Hematopoietic multipotent progenitor cell treated with erythropoietin and hydrocortisone succinate and interleukin-3 and kit ligand, for 6 days (in vitro differentiated cells): ENCODE results near the gene CLIC5.
A peak's percentile ranks its signal among the peaks of the same experiment; 100 is the strongest.

ENCODE experiments used
- DNase-seq: peaks from one replicate; pipeline ENCODE4 v3.0.0-alpha.2; 2015

The CLIC5 gene

DNA sequence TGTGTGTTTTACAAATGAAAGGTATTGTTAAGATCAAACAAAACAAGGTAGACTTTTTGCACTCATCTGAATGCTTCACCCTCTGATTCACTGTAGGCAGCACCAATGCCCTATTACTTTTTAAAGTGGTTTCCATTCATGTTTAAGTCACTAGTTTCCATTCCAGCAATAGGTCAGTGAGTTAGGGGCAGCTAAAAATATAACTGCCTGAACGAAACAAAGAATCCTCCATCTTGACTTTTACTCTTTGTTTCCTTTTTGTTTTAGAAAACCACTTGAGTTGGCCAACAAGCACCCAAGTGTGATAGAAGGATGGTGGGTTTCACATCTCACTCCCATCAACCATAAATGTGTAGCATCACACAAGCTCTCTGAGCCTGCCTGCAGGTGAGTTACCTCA is 25.5 kb downstream of the CLIC5 start:
- DNase-seq, result no peak

DNA sequence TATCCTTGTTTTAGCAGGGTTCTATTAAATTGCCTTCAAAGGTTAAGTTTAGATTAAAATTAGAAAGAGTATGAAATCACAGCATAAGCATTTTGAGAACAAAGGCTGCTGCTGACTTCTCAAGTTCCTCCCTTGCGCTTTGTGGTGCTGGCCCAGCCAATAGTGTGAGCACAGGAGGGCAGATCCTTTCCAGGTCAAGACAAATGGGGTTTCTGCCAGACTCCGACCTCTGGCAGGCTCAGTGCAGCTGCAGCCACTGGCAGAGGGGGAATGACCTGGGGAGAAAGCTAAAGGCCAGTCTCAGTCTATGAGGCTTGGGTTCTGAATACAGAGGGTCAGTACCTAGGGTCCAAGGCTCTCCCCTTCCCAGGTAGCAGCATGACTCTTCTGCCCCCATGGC is 27.0 kb downstream of the CLIC5 start:
- no peak for DNase-seq

DNA sequence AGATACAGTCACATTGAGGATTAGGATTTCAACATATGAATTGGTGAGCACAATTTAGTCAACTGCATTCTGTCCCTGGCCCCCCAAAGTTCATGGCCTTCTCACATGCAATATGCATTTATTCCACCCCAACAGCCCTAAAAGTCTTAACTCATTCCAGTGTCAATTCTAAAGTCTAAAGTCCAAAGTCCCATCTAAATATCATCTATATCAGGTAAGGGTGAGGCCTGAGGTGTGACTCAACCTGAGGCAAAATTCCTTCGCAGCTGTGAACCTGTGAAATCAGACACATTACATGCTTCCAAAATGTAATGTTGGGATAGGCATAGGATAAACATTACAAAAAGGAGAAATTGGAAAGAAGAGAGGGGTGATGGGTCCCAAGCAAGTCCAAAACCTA is 27.8 kb downstream of the CLIC5 start:
- no peak for DNase-seq

DNA sequence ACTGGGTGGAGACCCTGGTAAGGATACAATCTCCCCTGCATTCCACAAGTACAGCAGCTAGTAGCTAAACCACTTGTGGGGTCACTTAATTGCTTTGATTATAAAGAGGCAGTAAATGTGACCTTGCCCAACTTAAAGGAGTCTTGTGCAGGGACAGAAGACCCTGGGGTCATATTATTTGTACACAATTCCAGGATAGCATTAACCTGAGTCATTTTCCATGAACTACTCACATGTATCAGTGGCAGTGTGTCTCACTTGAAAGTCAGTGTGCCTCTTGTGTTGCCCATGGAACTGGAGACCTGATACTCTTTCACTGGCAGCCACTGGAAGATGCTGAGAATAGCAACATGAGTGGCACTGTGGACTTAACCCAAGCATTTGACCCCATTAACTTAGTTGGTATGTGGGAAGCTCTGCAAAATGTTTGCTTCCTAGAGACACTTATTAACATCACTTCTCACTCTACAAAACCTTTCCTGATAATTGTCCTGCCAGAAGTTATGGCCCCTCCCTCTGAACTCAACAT is 28.9 kb downstream of the CLIC5 start:
- no peak for DNase-seq

DNA sequence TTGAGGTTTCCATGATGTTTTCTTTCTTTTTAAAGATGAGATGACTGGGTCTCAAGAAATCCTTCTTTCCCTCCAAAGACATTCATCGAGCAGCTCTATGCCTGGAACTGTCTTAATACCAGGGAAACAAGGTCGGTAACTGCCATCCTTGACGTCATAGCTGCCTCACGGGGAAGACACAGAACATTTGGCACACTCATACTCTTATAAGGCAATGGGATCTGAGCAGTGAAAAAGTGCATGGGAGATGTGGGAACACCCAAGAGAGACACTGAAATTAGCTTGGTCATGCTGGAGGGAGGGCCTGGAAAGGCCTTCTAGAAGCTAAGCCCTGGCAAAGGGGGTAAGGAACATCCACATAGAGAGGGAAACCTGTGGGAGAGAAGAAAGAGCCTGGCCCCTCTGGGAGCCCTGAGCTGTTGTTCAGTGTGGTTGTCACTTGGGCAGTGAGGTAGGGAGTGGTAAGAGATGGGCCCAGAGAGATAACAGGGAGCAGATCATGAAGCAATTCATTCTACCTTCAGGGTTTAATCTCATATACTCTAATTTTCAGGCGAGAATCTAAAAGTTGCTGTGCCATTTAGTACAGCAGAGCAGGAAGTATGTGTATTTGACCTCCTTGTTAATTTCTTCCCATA is 30.8 kb downstream of the CLIC5 start:
- DNase-seq, result peak; percentile 39

DNA sequence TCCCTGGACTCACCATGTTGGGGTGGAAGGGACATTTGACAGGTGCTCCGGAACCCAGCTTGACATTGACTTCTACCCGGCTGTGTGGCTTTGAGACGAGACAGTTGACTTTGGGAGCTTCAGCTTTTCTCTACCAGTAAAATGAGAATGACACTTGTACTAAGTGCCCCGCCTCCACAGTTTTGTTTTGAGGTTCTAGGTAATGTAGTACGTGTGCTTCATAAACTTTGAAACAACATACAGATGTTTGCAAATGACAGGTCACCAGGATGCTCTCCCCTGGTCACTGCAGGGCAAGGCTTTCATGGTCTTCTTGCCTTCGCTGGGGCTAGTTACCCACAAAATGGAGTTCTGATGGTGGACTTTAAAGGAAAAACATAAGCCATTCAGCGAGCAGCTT is 31.3 kb downstream of the CLIC5 start:
- no peak for DNase-seq

DNA sequence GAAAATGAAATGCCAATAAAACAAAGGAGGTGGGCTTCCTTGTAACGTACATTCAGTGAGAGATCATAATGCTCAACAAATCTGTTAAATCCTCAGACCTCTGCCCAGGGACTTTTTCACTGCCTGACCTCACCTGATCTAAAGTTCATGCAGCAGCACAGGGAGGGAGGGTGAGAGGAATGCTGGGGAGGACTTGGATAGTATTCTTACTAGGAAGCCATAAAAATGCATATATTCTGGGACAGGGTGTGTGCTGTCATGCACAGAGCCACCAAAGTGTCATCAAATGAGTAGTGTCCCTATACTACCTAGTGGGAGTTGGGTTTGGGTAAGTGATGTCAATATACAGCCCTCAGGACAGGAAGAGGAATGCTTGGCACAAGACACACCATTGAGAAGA is 32.6 kb downstream of the CLIC5 start:
- DNase-seq, result no peak

DNA sequence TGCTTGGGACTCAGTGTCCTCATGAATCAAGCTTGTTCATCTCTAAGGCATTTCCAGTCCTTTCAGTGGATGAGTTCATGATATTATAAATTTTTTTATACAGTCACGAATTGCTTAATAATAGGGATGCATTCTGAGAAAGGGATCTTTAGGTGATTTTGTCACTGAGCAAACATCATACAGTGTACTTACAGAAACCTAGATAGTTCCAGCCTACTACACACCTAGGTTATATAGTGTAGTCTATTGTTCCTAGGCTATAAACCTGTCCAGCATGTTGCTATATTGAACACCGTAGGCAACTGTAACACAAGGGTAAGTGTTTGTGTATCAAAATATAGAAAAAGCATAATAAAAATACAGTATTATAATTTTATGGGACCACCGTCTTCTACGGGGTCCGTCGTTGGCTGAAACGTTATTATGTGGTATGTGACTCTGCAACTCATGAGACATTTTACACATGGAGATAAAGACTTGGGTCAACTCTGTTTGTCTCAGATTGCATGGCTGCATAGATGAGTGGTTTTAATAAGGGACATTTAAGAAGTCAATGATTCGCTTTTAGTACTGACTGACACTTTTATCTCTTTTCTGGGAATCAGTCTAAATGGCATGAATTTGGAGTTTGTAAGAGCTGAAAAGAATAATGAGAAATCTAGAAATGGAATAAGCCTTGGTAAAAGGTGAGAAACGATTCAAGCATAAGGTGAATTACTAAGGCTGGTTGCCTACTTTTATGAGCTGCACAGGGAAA is 33.2 kb downstream of the CLIC5 start:
- peak; percentile 21 for DNase-seq

DNA sequence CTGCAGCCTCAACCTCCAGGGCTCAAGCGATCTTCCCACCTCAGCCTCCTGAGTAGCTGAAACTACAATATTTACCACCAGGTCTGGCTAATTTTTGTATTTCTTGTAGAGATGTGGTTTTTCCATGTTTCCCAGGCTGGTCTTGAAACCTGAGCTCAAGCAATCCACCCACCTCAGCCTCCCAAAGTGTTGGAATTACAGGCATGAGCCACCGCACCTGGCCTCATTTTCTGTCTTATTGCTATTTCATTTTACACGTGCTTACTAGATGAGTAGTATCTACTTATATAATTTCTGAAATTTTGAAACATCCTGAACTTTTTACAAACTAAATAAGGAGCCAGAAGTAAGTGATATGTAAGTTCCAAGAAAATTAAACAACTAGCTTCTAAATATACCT is 34.6 kb downstream of the CLIC5 start:
- no peak for DNase-seq

DNA sequence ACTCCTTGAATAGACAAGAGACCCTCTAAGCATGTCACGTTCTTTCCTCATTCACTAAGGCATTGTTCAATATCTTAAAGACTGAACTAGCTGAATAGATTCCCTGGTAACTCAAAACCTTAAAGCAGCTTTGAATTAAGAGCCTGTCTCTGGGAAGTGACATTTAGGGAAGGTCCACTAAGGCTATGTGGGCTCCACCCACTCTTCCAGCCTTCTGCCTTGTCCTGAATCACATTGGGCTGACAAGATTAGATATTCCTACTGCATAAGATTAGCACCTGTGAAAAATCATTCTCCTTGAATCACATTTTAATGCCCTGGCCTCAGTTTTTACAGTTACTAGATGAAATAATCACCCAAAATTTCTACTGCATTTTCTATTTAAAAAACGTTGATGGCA is 36.3 kb downstream of the CLIC5 start:
- peak; percentile 9 for DNase-seq

DNA sequence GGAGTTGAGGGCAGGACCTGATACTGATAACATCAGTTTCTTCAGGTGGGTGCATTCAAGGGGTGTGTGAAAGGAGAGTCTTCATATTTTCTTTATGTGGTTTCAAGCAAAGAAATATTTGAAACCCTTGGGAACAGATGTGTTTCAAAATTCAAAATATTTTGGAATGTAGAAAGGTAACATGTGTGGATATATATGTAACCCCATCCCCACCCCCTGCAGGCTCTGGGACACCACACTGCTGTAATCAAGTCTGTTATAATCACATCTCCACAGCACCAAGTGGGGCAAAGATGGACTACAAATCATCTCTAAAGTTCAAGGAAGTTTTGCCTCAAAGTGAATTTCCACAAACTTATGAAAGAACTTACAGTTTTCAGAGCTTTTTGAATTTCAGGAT is 41.1 kb downstream of the CLIC5 start:
- no peak for DNase-seq

DNA sequence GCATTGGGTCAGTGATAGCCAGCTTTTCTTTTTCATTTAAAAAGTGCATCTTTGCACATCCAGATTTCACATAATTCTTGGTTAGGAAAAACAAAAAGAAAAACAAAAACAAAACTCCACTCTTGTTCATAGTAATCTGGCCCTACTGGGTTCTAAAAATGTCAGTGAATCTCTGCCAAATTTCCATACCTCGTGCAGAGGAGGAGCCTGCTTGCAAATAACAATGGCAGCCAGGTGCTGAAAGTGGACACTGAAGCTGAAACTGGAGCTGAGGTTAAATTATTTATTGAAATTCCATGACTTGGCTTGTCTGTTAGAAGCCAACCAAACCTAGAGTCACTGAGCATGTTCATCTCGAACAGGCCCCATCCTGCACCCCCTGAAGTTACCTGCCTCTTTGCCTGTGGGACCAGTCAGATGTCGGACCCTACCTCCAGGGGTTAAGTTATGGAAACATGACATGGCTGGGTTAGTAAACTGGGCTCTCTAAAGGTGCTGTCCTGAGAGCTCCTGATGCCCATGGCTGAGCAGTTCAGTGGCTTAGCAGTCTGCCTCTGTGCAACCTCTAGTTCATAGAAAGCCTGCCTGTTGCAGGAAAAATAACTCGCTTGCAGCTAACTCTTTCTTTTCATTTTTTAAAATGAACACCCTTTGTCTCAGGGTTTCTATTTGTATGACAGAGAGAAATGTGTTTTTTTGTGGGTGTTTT is 42.7 kb downstream of the CLIC5 start:
- DNase-seq, result no peak

DNA sequence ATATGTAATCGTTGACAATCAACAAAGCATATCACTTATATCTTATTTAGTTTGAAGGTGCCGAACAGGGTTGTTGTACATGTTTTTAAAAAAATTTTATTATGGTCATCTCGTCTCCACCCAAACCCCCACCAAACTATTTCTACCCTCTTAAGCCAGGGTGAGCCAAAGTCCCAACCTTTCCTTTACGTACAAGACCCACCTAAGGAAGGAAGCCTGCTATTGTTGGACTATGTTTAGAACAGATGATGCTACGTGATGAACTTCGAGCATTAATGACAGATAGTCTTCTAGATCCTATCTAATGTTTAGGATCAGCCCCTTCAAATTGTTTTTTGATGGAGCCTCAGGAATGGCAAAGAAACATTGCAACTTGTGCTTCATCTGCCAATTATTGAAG is 44.4 kb downstream of the CLIC5 start:
- no peak for DNase-seq

DNA sequence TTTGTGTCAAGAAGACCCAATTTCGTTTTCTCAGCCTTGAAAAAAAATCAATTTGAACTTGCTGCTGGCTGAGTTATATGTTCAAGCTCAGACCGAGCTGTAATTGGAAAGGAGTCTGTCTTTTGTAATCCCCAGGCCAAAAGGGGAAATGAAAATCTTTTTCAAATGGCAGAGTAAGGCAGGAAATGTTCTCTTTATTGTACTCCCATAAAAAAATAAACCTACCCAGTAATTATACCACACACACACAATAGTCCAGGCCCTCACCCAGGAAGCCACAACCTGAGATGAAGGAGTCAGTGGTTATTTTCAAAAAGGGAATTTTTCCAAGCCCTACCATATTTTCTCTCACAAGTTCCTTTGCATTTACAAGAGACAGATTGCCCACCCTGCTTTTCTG is 45.3 kb downstream of the CLIC5 start:
- peak; percentile 9 for DNase-seq

DNA sequence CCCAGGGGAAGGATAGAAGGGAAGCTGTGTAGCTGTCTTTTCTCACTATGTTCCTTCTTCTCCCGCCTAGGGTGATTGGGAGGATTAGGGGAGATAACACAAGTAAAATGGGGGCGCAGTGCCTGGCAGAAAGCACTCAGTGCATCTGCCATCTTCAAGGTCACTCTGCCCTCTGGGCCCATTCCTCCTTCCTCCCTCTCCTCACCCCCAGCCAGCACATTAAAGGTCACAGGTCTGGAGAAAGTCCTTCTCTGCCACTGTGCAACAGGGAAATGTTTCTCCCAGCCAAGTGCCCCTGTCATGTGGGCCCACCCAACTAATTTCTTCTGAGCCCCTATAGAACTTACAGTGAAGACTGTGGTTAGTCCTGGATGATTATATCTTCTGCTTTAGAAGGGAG is 45.8 kb downstream of the CLIC5 start:
- no peak for DNase-seq

DNA sequence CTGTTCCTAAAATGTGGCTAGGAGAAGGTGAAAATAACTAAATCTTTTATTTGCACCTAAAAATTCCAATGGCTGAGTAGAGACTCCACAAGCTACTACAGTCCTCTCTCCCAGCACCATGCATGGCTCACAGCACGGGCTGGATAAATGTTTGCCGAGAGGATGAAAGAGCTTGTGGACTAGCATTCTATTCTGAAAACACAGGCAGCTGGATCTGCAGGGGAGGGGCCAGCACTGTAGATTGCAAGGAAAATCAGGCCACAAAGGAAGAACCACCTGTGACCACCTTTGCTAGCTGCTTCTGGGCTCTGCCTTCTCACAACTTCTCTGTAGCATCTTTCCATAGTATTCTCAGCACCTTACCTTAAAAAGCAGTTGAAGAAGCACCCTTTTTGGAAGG is 46.6 kb downstream of the CLIC5 start:
- DNase-seq, result no peak

DNA sequence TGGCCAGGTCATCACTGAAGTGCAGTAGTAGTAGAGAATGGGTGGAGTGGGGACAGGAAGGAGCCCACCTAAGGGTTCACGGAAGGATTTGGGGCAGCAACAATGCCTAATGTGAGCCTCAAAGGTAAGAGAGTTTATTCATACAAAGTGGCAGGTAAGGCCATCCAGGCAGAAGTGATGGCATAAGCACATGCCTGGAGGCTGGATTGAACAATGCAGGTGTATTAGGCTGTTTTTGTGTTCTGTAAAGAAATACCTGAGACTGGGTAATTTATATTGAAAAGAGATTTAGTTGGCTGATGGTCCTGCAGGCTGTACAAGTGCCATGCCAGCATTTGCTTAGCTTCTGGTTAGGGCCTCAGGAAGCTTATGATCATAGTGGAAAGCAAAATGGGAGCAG is 48.3 kb downstream of the CLIC5 start:
- no peak for DNase-seq

DNA sequence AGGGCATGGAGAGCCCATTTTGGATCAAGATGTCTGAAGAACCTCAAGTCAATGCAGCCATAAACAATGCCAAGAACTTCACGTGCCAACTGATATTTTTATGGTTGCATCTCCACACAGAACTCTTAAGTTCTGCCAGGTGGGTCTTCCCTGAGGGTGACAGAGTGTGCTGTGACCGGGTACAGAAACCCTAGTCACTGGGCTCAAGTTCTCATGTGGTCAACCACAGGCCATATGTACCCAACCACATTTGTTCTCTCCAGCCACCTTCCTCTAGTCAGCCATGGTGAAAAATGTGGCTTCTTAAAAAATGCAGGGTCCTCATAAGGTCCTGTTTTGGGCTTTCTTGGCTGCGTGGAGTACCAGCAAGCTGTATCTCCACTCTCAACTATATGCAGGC is 48.9 kb downstream of the CLIC5 start:
- no peak for DNase-seq

DNA sequence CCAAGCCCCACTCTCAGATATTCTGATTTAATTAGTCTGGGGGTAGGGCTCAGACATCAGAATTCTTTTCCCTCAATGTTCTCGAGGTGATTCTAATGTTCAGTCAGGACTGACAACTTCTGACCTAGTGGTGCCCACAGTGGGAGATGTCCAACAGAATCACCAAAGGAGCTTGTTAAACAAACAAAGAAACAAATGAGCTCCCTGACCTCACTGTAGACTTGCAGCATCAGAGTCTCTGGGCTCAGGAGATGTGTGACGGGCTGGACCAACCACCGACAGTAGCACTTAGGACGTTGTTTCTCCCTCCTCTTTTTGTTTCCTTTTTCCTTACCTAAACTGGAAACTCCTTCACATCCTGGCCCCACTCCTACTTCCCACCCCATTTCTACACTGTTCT is 49.3 kb downstream of the CLIC5 start:
- DNase-seq, result no peak

DNA sequence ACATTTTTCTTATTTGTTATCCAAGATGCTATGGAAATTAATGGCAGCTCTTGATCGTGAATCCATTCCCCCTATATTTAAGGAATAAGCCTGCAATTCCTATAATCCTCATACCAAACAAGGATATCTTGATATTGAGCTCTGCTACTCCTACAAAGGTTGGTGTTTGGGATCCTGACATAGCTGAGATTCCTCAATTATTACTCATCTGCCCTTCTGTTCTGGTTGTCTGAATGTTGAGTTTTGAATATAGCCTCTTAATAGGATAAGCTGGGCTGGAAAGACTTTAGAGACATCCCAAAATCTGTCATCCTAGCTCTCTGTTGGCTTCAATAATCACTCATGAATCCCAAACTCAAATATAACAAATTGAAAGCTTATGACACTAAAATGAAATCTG is 49.9 kb downstream of the CLIC5 start:
- no peak for DNase-seq

DNA sequence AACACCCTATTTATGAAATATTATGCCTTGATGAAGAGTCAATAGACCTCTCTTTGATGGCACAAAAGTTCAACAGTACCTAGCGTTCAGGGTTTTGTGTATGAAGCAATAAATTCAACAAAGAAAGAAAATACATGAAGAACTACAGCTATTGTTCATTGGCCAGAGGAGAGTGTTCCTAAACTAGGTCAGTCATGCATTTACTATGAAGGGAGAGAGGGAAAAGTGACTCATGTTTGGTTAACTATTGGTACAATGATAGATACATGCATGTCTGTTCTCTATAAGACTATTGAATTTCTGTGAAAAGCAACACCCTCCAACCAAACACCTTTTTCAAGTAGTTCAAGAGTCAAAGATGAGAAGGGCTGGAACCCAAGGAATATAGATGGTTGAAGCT is 50.7 kb downstream of the CLIC5 start:
- no peak for DNase-seq

DNA sequence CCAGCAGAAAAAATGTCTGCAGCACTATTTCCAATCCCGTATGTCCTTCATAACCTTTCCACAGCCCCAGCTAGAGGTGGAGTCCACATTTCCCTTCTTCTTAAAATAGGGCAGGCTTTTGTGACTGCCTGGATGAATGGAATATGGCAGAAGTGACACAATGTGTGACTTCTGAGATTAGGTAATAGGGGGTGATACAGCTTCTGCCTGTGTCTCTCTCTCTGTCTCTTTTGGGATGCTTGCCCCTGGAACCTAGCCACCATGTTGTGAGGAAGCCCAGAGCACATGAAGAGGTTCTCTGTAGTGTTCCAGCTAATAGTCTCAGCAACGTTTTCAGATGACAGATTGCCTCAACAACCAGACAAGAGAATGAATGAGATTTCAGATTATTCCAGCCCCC is 51.4 kb downstream of the CLIC5 start:
- no peak for DNase-seq

DNA sequence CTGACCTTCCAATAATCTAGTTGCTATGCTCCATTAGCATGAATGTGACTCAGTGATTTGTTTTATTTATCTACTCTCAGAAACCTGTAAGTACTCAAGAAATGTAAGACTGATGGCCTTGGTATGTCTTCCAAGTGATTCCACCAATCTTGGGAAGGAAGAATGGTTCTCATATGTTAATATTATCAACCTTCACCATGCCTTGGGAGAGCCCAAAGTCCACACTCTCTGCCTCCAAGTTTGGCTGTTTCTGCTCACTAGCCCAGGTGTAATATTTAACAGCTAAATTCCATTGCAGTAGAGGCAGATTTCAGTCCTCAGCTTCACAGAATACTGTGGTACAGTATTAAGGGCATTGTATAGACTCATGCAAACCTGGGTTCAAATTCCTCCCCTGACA is 51.8 kb downstream of the CLIC5 start:
- no peak for DNase-seq

DNA sequence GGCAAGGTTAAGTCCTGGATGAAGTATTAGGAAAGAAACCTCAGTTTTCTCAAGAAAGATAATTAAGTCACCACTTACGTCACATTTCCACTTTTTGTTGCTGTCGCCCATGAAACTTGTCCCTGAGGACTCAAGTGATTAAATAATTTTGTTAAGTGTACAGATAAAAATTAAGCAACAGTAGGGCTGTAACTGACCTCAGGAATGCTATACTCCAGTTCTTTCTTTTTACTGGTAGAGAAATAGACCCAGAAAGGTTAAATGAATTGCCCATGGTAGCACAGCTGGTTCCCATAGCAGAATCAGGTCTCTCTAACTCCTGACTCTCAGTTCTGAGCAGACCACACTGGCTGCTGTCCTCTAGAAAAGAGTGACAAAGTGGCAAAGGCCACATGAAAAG is 54.5 kb downstream of the CLIC5 start:
- no peak for DNase-seq
